ENCODE data around the gene SPATS2. TPM values are rescaled to one million over a fixed set of nuclear protein-coding genes. Genes with fewer than 3 reads are reported as not detected.

The SPATS2 gene
- total RNA-seq, 1 experiment from 2014 or later: 23.8 TPM

DNA sequence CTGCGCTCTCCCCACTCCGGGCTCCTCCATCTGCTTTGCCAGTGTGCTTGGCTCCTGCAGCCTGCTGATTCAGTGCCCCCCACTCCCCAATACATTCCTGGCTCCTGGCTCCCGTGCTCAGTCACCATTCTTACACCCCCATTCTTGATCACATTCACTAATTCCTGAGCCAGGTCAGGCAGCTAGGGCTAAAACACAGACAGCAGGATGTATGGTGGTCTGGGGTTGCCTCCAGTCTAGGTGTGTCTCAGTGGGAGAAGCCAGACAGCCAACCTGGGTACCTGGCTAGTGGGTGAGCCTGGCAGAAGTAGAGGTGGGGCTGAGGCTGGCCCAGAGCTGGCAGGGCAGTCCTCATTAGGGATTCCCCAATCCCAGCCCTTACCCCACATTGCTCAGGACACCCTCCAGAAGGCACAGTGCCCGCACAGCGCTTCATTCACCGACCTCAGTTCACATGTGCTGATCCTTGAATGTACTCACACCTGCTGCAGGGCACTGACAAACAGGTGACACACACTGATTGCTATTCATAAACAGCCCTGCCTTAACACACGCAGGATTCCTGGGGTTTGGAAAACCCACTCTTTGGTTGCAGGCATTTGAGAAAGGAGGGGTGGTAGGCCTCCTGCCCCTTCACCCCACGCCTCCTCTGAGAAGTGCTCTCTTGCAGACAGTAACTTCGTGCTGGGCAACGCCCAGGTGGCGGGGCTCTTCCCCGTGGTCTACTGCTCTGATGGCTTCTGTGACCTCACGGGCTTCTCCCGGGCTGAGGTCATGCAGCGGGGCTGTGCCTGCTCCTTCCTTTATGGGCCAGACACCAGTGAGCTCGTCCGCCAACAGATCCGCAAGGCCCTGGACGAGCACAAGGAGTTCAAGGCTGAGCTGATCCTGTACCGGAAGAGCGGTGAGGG lies 173.2 kb downstream of the SPATS2 start:
- DNase-seq (ENCODE audit: low spot score): no peak

DNA sequence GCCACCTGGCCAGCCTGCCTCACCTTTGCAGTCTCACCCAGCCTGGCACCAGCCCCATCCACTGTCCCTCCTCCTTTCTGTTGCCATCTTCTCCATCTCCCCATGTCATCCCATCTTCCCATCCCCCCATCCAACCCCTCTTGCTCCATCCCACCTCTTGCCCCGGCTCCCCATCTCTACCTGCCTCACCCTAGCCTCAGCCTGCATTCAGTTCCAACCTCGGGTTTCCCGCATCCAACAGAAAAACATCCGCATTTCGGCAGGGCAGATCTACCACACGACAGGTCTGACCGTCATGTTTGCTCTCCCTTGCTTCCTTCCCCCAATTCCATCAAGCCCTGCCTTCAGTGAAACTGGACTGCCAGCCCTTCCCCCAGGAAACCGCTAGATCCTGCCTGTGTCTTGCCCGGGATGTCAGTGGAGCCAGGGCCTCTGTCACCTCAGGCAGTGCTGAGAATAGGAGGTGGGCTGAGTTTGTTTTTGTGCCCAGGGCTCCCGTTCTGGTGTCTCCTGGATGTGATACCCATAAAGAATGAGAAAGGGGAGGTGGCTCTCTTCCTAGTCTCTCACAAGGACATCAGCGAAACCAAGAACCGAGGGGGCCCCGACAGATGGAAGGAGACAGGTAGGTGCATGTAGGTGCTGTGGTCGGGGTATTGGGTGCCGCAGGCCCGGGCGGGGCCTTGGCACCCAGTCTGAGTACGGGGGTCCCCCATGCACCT lies 174.0 kb downstream of the SPATS2 start:
- DNase-seq (ENCODE audit: low spot score): no peak

DNA sequence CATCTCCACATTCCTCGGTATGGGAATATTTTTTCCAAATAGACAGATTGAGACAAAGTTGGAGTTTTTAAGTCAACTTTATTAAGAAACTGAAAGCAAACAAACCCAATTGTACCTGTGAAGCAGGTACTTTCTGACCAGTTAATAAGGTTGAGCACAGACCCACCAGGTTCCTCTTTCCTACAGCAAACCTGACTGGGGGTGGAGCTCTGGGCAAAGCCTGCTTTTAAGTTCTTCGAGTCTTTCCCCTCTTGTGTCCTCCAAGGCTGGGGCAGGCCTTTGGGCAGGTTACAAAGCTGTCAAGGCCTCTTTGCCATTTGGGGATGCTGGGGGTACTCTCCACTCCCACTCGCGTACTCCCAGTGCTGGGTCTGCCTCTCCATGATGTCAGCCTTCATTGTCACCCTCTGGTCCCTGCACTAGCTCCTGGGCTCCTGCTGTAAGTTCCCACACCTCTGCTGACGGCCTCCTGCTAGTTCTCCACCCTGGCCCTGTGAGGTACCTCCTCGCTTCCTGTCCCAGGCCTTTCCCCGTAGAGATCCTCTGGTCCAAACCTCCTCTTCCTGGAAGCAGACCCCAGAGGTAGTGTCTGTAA lies 174.7 kb downstream of the SPATS2 start:
- no peak for DNase-seq (ENCODE audit: low spot score)

DNA sequence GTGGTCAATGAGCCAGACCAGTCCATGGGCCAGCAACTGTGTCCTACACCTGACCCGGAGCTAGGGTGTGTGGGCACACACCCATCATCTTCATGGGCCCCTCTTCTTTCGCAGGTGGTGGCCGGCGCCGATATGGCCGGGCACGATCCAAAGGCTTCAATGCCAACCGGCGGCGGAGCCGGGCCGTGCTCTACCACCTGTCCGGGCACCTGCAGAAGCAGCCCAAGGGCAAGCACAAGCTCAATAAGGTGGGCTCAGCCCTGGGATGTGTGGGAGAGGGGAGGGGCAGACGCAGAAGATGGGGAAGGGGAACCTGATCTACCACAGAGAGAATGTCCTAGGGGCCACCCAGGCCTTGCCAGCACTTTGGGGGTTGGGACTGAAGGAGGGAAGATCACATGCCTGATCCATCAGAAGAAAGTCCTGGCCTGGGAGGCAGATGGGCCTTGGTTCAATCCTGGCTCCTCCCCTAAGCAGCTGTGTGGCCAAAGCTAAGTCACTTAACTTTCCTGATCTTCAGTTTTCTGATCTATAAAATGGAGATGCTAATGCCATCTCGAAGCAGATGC lies 175.4 kb downstream of the SPATS2 start:
- DNase-seq (ENCODE audit: low spot score): no peak

DNA sequence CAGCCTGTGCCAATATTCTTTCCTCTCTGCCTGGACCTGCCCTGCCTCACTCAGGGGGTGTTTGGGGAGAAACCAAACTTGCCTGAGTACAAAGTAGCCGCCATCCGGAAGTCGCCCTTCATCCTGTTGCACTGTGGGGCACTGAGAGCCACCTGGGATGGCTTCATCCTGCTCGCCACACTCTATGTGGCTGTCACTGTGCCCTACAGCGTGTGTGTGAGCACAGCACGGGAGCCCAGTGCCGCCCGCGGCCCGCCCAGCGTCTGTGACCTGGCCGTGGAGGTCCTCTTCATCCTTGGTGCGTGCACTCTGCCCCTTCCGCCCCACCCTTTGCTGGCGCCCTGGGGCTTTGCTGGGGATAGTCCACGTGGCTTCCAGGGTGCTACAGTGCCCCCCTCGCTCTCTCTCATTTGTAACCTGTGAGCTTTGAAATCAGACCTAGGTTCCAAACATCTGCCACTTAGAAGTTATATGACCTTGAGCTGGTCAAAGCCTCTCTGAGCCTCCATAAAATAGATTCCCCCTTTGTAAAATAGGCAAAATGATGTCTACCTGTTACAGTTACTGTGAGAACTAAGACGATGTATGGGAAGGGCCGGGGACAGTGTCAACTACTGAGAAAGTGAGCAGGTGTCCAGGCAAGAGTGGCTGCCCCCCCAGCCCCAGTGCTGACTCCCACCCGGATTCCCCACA lies 176.1 kb downstream of the SPATS2 start:
- no peak for DNase-seq (ENCODE audit: low spot score)

DNA sequence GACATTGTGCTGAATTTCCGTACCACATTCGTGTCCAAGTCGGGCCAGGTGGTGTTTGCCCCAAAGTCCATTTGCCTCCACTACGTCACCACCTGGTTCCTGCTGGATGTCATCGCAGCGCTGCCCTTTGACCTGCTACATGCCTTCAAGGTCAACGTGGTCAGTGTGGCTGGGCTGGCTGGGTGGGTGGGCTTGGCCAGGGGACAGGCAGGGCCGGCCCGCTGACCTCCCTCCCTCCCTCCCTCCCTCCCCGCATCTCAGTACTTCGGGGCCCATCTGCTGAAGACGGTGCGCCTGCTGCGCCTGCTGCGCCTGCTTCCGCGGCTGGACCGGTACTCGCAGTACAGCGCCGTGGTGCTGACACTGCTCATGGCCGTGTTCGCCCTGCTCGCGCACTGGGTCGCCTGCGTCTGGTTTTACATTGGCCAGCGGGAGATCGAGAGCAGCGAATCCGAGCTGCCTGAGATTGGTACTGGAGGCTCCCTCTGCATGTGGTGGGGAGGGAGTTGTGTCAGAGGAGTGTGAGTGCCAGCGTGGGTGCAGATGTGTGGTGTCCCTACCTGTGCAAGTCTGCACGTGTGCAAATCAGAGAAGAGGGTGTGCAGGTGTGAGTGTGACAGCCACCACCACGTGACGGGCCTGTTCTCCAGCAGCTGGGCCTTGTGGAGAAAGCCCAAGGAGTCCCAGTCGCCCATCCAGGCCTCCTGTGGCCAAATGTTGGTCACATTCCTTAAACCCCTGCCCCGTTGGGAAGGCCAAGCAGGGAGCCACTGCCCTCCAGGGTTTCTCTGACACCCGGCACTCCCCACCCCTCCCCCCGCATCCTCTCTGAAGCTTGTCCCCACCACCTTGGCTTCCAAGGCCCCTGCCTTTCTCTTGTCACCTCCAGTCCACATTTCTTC lies 176.9 kb downstream of the SPATS2 start:
- DNase-seq (ENCODE audit: low spot score): no peak

DNA sequence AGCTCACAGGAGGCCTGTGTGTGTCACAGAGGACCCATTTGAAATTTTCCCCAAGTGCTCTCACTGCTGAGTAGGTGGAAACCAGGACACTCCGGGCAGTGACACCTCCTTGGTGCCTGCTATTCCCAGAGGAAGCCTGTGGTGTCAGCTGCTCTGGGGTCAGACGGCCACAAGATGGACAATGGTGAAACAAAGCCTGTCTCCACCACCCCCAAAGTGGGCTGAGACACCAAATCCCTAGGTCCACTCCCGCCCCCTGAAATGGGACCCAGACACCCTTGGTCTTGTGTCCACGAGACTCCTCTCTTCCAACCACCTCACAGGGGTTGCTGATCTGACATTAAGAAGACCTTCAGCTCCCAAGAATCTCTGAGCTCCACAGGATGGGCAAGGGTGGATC lies 178.6 kb downstream of the SPATS2 start:
- DNase-seq (ENCODE audit: low spot score): no peak

DNA sequence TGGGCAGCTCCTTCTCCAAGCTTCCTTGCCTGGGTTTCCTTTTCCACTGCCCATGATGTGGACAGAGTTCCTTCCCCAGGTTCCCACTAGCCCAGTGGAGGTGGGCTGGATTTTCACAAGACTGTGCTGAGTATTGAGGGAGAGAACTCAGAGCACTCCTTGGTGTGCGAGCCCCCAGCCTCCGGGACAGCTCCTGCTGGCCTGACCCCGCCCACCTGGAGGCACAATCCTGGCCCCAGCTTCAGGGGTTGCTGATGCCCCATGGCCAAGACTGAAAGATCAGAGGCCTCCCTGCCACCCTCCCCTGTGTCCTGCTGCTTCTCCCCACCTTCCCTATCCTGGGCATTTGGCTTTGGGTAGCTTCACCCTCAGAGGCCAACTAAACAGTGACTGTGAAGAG lies 179.2 kb downstream of the SPATS2 start:
- no peak for DNase-seq (ENCODE audit: low spot score)

DNA sequence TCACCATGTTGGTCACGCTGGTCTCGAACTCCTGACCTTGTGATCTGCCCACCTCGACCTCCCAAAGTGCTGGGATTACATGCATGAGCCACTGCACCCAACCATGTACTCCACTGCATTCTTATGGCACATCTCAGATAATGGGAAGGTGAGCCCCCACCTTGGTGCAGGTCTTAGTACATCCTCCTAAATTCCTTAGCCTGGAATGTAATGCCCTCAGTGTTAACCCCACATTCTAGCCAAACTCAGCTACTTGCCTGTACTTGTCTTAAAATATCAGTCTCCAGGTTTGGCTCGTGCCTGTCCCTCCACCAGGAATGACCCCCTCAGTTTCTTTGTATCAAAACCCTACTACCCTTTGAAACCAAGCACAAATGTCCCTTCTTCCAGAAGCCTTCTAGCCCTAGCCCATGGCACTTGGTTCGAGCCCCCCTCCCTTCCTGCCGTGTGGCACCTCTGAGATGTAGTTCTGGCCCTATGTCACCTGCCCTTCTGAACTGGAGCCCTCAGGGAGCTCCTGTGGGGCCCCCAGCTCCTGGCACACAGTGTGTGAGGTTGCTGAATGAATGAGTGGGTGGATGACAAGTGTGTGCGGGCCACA lies 179.9 kb downstream of the SPATS2 start:
- DNase-seq (ENCODE audit: low spot score): no peak

DNA sequence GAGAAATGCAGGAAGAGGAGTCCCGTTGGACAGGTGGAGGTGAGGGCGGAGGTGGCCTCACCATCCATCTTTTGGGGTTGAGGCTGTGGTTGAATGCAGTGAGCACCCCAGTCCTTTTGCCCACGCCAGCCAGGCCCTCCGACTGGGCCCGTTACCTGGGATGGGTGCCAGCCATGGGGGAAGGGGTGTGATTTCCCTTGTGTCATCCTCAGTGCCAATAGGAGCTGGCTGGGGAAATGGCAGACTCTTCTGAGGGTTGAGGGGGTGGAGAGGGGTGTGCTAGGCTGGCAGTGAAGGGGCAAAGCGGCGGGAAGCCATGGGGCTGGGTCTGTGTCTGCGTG lies 181.2 kb downstream of the SPATS2 start:
- no peak for DNase-seq (ENCODE audit: low spot score)

DNA sequence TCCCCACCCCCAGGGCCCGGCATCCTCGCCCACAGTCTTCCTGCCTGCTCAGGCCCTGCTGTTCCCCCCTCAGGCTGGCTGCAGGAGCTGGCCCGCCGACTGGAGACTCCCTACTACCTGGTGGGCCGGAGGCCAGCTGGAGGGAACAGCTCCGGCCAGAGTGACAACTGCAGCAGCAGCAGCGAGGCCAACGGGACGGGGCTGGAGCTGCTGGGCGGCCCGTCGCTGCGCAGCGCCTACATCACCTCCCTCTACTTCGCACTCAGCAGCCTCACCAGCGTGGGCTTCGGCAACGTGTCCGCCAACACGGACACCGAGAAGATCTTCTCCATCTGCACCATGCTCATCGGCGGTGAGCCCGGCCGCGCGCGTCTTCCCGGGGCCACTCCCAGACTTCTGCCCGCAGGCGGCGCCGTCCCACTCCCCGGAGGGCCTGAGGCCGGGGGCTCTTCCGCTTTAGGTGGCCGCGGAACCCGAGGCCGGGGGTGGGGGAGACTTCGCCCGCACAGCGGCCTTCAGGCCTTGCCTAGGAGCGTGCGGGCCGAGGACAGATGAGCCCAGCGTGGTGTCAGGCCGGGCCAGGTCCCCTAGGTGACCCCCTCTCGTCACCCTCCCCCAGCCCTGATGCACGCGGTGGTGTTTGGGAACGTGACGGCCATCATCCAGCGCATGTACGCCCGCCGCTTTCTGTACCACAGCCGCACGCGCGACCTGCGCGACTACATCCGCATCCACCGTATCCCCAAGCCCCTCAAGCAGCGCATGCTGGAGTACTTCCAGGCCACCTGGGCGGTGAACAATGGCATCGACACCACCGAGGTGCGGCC lies 181.8 kb downstream of the SPATS2 start:
- DNase-seq (ENCODE audit: low spot score): no peak

DNA sequence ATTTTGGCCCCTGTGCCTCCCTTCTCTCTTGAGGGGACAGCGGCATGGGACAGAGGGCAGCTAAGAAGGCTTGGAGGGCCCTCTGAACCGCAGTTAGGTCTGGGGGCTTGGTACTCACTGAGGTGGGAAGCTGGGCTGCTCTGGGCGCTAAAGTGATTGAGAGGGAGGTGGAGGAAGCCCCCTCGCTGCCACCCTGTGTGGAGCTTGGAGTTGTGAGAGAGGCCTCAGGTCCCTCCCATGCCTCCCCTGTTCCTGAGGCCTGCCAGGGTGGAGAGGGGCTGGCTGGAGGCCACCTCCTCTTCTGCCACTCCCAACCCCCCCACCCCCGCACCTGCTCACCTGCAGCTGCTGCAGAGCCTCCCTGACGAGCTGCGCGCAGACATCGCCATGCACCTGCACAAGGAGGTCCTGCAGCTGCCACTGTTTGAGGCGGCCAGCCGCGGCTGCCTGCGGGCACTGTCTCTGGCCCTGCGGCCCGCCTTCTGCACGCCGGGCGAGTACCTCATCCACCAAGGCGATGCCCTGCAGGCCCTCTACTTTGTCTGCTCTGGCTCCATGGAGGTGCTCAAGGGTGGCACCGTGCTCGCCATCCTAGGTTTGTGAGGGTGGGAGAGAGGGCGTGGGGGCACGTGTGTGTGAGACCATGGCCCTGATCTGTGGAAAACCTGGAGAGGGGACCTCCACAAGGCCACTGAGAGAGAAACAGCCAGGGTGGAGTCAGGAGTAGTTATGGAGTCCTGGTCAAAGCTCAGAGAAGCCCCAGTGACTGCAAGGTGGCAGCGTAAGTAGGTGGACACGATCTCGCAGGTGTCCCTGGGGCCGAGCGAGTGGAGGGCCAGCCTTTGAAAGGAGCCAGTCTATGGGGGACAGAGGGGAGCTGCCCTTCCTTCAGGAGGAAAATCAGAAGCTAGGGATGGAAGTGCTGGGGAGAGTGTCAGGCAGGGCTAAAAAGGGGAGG lies 182.8 kb downstream of the SPATS2 start:
- DNase-seq (ENCODE audit: low spot score): no peak

DNA sequence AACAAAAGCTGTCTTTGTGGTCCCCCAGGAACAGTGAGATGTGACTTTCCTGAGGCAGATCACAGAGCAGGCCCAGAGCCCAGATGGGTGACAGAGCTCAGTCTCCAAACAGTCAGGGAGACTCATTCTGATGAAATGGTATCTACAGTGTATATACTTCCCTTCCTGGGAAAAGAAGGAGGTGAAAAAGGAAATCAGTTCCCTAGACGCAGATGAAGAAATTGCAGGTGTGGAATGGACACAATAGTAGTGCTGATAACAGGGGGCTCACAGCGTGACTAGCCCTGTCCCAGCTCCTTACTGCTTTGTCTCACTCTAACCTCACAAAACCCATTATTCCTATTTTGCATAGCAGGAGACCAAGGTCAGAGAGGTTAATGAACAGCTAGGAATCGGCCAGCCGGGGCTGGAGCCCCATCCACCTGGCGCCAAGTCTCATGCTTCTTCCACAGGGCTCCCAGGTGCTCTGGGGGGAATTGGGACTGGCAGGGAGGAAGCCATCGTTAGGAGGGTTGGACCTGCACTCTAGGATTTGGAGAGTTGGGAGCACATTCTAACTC lies 183.5 kb downstream of the SPATS2 start:
- no peak for DNase-seq (ENCODE audit: low spot score)

DNA sequence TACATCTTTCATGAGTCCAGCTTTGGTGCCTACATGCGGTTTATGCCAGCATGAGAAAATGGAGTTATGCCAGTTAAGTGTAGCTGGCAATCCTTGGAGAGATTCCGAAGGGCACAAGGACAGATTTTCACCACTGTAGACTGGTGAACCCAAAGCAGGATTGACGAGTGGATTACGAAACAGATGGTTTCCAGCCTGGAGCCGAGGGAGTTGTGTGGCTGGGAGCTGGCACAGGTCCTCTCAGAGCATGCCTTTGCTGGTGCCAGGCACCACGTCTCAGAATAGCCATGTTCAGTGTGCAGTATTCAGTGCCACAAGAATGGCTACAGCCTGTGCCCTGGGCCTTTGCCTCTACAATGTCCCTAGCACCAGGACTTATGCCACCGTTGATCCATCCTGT lies 184.8 kb downstream of the SPATS2 start:
- DNase-seq (ENCODE audit: low spot score): no peak

DNA sequence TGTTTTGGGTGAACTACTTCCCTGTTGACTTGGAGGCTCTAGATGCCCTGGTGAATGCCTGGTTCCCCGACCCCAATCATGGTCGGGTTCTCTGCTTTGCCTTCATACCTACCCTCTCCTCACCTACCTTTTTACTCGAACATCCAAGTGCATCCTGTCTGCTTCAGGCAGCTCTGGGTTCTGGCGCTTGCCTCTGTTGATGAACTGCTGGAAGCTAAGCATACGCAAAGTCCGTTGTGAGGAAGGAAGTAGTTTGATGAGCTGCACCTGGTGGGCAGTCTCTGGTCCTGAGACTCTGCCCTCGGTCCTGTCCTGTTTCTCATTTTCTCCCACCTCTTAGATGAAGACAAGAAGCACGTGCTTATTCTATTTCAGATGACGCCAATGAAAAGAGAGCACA lies 185.2 kb downstream of the SPATS2 start:
- DNase-seq (ENCODE audit: low spot score): no peak

DNA sequence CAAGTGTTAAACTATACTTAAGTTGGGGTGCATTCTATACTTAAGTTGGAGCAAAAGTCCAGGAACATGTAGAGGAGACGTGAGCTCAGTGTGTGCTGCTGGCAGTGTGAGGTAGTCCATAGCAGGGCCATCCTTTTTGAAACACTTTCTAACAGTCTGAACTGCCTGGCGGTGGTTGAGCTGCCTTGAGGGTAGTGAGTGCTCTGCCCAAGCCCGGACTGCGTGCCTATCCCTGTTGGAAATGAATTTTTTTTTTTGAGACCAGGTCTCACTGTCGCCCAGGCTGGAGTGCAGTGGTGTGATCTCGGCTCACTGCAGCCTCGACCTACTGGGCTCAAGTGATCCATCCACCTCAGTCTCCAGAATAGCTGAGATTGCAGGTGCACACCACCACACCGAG lies 185.6 kb downstream of the SPATS2 start:
- DNase-seq (ENCODE audit: low spot score): no peak

DNA sequence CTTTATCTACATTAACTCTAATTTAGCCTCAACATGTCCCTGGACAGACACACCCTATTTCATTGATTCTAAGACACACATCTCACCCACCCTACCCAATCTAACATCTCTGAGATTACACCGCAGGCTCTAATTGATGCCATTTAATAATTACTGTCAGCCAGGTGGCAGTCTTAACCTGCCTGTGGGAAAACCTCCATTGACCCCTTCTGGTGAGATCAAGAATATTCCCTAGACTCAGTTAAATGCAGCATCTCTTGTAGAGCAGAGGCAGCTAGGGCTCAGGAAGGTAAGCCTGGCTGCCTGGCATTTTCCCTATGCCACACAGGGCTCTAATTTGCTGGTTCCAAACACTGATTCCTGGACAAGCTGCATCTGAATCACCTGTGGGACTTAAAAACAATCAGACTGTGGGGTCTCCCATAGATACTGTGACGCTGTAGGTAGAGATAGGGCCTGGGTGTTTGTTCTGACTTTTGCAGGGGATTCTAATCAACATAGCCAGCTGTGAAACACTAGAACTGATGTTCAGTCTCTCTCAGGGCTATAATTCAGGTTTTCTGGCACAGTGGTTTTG lies 186.3 kb downstream of the SPATS2 start:
- DNase-seq (ENCODE audit: low spot score): peak; percentile 18

DNA sequence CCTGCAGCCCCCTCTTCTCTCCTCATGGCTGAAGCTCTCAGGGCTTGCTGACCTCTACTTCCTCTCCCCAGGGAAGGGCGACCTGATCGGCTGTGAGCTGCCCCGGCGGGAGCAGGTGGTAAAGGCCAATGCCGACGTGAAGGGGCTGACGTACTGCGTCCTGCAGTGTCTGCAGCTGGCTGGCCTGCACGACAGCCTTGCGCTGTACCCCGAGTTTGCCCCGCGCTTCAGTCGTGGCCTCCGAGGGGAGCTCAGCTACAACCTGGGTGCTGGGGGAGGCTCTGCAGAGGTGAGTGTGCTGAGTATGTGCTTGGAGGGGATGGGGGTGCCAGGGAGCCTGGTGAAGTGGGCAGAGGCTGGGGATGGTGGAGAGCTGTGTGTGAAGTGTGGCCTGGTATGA lies 187.0 kb downstream of the SPATS2 start:
- no peak for DNase-seq (ENCODE audit: low spot score)

All from A172 (cell line).